Measurements from ENCODE around the gene DLGAP1.
A peak's percentile ranks its signal among the peaks of the same experiment; 100 is the strongest.

Gene DLGAP1

DNA sequence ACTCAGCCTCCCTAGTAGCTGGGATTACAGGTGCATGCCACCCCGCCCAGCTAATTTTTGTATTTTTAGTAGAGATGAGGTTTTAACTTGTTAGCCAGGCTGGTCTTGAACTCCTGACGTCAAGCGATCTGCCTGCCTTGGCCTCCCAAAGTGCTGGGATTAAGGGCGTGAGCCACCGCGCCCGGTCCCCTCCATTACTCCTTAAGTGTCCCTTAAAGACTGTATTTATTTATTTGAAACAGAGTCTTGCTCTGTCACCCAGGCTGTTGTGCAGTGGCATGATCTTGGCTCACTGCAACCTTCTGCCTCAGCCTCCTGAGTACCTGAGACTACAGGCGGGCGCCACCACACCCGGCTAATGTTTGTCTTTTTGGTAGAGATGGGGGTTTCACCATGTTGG, 856.5 kb downstream of the DLGAP1 start:
- TF ChIP-seq POLR2A (IDR thresholded peaks at IDR 0.05; ENCODE audit: extremely low read depth, insufficient read length) = no peak
- TF ChIP-seq, protein P1, sequence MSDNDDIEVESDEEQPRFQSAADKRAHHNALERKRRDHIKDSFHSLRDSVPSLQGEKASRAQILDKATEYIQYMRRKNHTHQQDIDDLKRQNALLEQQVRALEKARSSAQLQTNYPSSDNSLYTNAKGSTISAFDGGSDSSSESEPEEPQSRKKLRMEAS (IDR thresholded peaks at IDR 0.05; ENCODE audit: low read depth, low read length) = no peak
- TF ChIP-seq, protein P2, sequence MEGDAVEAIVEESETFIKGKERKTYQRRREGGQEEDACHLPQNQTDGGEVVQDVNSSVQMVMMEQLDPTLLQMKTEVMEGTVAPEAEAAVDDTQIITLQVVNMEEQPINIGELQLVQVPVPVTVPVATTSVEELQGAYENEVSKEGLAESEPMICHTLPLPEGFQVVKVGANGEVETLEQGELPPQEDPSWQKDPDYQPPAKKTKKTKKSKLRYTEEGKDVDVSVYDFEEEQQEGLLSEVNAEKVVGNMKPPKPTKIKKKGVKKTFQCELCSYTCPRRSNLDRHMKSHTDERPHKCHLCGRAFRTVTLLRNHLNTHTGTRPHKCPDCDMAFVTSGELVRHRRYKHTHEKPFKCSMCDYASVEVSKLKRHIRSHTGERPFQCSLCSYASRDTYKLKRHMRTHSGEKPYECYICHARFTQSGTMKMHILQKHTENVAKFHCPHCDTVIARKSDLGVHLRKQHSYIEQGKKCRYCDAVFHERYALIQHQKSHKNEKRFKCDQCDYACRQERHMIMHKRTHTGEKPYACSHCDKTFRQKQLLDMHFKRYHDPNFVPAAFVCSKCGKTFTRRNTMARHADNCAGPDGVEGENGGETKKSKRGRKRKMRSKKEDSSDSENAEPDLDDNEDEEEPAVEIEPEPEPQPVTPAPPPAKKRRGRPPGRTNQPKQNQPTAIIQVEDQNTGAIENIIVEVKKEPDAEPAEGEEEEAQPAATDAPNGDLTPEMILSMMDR (IDR thresholded peaks at IDR 0.05; ENCODE audit: low read depth, low read length) = no peak
- TF ChIP-seq MYC (IDR thresholded peaks at IDR 0.05; ENCODE audit: low read depth, low read length) = no peak
- no peak overlapping the region for H3K4me3 ChIP-seq (ENCODE audit: low read depth, low read length)
- DNase-seq (ENCODE audit: low read depth) = no peak

DNA sequence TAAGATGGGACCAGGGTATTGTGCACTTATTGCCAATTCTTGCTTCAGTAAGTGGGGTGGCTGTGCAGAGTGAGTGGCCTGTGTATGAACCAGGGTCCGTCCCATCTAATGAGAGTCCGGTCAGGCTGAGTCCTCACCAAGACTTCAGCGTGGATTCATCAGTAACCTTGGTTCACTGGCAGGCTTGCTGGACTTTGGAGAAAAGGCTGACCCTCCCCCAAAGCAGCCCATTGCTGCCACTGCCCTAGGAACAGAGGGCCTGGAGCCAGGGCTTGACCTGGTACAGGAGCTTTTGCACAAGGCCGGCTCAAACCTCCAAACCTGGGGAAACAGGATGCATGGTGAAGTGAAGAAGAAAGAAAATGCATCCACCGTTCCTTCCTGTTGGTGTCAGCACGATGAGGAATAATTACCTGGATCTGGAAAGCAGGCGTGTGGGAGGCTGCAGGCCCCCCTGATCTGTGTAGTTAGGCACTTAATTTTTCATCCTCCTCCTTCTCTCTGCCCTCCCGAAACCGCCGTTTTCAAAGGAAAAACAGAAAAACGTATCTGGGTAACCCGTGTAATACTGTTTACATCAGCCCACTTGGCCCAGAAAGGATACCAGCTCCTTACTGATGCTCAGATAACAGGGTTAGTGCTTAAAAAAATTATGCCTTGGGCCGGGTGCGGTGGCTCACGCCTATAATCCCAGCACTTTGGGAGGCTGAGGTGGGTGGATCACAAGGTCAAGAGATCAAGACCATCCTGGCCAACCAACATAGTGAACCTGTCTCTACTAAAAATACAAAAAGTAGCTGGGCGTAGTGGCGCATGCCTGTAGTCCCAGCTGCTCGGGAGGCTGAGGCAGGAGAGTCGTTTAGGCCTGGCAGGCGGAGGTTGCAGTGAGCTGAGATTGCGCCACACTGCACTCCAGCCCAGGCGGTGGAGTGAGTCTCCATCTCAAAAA, 857.4 kb downstream of the DLGAP1 start:
- H3K4me3 ChIP-seq (ENCODE audit: low read depth, low read length) = no peak overlapping the region
- no peak for TF ChIP-seq POLR2A (IDR thresholded peaks at IDR 0.05; ENCODE audit: extremely low read depth, insufficient read length)
- TF ChIP-seq, protein P2 (IDR thresholded peaks at IDR 0.05; ENCODE audit: low read depth, low read length) = no peak
- no peak for TF ChIP-seq MYC (IDR thresholded peaks at IDR 0.05; ENCODE audit: low read depth, low read length)
- TF ChIP-seq, protein P1 (IDR thresholded peaks at IDR 0.05; ENCODE audit: low read depth, low read length) = no peak
- no peak for DNase-seq (ENCODE audit: low read depth)

DNA sequence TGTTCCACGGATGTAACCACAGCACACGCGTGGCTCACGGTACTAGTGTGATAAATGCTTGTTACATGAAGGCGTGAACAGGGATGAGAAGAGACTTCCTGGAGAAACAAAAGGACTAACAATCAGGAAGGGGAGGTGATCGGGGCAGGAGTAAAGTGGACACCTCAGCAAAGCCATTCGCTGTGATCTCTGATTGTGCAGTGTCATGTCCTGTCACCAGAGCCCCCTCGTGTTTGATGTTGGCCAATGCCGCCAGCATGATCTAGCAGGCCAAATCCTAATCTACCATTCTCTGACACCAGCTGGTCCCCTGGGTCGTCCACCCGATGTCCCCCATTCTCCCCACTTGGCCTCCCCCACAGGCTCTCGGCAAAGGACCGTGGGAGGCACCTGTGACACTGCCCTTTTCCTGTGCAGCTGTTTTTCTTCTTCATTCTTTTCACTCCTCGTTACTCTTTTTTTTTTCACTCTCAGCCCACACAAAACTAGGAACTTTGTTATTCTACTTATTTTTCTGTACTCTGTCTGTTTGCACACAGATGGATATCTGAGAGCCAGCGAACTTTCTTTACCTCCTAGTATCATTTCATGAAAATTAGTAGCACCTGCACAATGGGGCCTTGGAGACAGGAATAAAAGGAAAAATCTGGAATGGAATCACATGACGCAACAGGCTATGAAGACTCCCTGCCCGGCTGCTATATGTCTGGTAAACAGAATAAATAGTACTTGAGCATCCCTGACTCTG, 858.3 kb downstream of the DLGAP1 start:
- TF ChIP-seq POLR2A (IDR thresholded peaks at IDR 0.05; ENCODE audit: extremely low read depth, insufficient read length) (no peak), MYC (IDR thresholded peaks at IDR 0.05; ENCODE audit: low read depth, low read length) (no peak)
- TF ChIP-seq, protein P2 (IDR thresholded peaks at IDR 0.05; ENCODE audit: low read depth, low read length) = peak; percentile 51
- TF ChIP-seq, protein P1 (IDR thresholded peaks at IDR 0.05; ENCODE audit: low read depth, low read length) = peak; percentile 74
- H3K4me3 ChIP-seq (ENCODE audit: low read depth, low read length) = no peak overlapping the region
- peak; percentile 84 for DNase-seq (ENCODE audit: low read depth)

DNA sequence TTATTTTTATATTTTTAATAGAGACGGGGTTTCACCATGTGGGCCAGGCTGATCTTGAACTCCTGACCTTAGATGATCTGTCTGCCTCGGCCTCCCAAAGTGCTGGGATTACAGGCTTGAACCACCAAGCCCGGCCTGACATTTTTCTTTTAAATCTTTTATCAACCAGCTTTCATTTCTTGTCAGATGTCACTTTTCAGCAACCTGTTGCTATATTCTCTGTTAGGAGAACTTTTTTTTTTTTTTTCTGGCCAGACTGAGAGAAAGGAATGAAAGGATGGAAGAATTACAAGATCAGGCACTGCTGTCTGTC, 858.8 kb downstream of the DLGAP1 start:
- no peak overlapping the region for H3K4me3 ChIP-seq (ENCODE audit: low read depth, low read length)
- TF ChIP-seq POLR2A (IDR thresholded peaks at IDR 0.05; ENCODE audit: extremely low read depth, insufficient read length) (no peak), MYC (IDR thresholded peaks at IDR 0.05; ENCODE audit: low read depth, low read length) (no peak)
- TF ChIP-seq, protein P2 (IDR thresholded peaks at IDR 0.05; ENCODE audit: low read depth, low read length) = no peak
- TF ChIP-seq, protein P1 (IDR thresholded peaks at IDR 0.05; ENCODE audit: low read depth, low read length) = no peak
- DNase-seq (ENCODE audit: low read depth) = no peak

DNA sequence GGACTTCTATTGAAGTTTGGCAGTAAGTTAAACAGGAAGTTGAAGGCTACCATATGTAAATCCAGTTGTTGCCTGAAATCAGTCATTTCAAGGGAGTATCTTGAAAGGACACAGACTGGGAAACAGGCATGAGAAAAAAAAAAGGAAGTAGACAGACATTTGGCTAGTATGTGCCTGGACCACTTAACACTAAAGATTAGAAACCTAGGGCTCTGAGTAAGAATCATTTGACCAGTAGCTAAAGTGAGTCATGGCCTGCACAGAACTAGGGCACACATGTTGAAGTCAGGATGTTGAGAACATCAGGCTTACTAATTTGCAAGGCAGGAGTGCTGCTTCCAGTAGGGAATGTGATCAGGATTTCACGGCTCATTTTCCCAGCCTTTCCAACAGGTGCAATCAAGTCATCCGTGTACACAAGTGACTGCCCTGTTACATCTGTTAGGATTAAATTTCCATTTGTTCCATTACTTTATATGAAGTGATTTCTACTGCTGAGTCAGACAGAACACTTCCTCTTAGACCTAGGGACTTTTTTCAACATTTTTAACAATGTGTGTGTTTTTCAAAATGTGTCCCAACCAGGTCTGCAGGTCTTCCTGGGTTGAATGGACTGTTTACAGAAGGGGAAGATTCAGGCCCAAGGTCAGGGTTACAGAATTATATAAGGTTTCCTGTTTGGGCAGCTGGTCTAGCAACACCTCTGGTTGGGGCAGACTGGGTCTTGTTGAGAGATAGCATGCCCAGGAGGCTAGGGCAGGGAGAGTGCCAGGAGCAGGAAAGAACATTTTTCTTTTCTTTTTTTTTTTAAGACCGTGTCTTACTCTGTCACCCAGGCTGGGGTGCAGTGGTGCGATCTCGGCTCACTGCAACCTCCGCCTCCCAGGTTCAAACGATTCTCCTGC, 859.5 kb downstream of the DLGAP1 start:
- peak; percentile 78 for DNase-seq (ENCODE audit: low read depth)
- no peak overlapping the region for H3K4me3 ChIP-seq (ENCODE audit: low read depth, low read length)
- TF ChIP-seq MYC (IDR thresholded peaks at IDR 0.05; ENCODE audit: low read depth, low read length) = no peak; the same call in 1 of the 2 replicates
- TF ChIP-seq, protein P1 (IDR thresholded peaks at IDR 0.05; ENCODE audit: low read depth, low read length) = 0 out of 2 replicates have a peak, but pooled peaks have one; percentile 5

All from NB4 (cell line).